ENCODE results near the gene PAM. TPM values are rescaled to one million over a fixed set of nuclear protein-coding genes. Genes with fewer than 3 reads are reported as not detected.
"Not testable (repeated sequence)": the region's sequence is repeated elsewhere in the genome, so short reads cannot be mapped to it uniquely, and the experiment has no call there.

The PAM gene
- total RNA-seq, 2 donors from 2014 or later = 76.8 to 171 TPM

- H3K4me3 ChIP-seq = no peak overlapping the region
- no peaks in the 10 kb centered on the region for H3K36me3 ChIP-seq
- TF ChIP-seq POLR2A (IDR thresholded peaks at IDR 0.05) (no peak), POLR2AphosphoS5 (IDR thresholded peaks at IDR 0.05) (no peak), CTCF (IDR thresholded peaks at IDR 0.05) (no peak)
- H3K4me1 ChIP-seq (replicated peaks) = no peaks in the 10 kb centered on the region
- no peak overlapping the region for H3K27ac ChIP-seq
- H3K9me3 ChIP-seq = no peaks in the 10 kb centered on the region
- no peaks in the 10 kb centered on the region for H3K27me3 ChIP-seq (replicated peaks; ENCODE audit: insufficient read depth)
- intact Hi-C loops (cut with DNase I) = no loop called here
- DNase-seq (ENCODE audit: low spot score) = no peak
Measured at GRCh38 chr5:102902135-102902448, 147.0 kb downstream of the PAM start.

GRCh38 chr5:102902647-102903046 is 147.5 kb downstream of the PAM start:
- intact Hi-C loops (cut with DNase I) = no loop called here
- no peak for DNase-seq (ENCODE audit: low spot score)
- no peak overlapping the region for H3K27ac ChIP-seq
- no peaks in the 10 kb centered on the region for H3K4me1 ChIP-seq (replicated peaks)
- no peaks in the 10 kb centered on the region for H3K27me3 ChIP-seq (replicated peaks; ENCODE audit: insufficient read depth)
- H3K4me3 ChIP-seq = no peak overlapping the region
- TF ChIP-seq POLR2AphosphoS5 (IDR thresholded peaks at IDR 0.05) (no peak), CTCF (IDR thresholded peaks at IDR 0.05) (no peak), POLR2A (IDR thresholded peaks at IDR 0.05) (no peak)
- H3K36me3 ChIP-seq = no peaks in the 10 kb centered on the region
- H3K9me3 ChIP-seq = no peaks in the 10 kb centered on the region
- WGBS = 81% methylated on average over 2 of the region's 2 CpGs

- Histone ChIP-seq H3K4me1 (replicated peaks) (no peaks in the 10 kb centered on the region), H3K4me3 (no peak overlapping the region), H3K27me3 (replicated peaks; ENCODE audit: insufficient read depth) (no peaks in the 10 kb centered on the region), H3K36me3 (no peaks in the 10 kb centered on the region), H3K9me3 (no peaks in the 10 kb centered on the region), H3K27ac (no peak overlapping the region)
- 52% methylated on average over 7 of the region's 7 CpGs for WGBS
- no peak for DNase-seq (ENCODE audit: low spot score)
- intact Hi-C loops (cut with DNase I) = no loop called here
- no peak for TF ChIP-seq POLR2AphosphoS5 (IDR thresholded peaks at IDR 0.05)
- TF ChIP-seq POLR2A (IDR thresholded peaks at IDR 0.05) = no peak
- no peak for TF ChIP-seq CTCF (IDR thresholded peaks at IDR 0.05)
Measured at GRCh38 chr5:102903074-102903871, 148.2 kb downstream of the PAM start.

DNA sequence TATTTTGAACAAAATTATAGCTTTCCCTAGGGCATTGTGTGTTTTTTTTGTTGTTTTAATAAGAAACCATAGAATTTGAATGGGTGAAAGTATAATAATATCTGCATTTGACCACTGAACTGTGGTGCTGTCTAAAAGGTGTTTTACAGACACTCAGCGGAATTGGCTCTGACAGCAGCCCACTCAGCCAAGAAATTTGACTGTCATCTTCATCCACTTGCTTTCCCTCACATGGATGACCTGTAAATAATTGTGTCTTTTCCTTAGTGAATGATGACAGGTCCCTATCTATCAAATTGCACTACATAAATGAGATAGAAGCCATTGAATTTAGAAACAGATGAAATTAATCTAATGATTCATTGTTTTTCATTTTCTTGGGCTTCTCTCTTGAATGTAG is 150.0 kb downstream of the PAM start:
- H3K4me1 ChIP-seq (replicated peaks) = no peaks in the 10 kb centered on the region

DNA sequence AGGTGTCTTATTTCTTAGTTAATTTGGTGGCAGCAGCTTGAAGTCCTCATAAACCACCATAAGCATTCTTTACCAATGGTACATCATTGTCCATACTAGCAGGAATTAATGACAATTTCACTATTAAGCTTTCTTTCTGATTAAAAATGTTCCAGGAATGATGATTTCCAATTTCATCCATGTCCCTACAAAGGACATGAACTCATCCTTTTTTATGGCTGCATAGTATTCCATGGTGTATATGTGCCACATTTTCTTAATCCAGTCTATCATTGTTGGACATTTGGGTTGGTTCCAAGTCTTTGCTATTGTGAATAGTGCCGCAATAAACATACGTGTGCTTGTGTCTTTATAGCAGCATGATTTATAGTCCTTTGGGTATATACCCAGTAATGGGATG is 152.0 kb downstream of the PAM start:
- H3K36me3 ChIP-seq; intact Hi-C loops (cut with DNase I); H3K27me3 ChIP-seq (replicated peaks; ENCODE audit: insufficient read depth); H3K4me3 ChIP-seq; H3K4me1 ChIP-seq (replicated peaks); DNase-seq (ENCODE audit: low spot score); H3K9me3 ChIP-seq; H3K27ac ChIP-seq: not testable (repeated sequence)
- no CpG with 5 or more reads among the region's 2 CpGs for WGBS

More for the DNA sequence above, 150.0 kb downstream of the PAM start:
- H3K27ac ChIP-seq = no peak overlapping the region
- H3K36me3 ChIP-seq = no peaks in the 10 kb centered on the region
- no peak overlapping the region for H3K4me3 ChIP-seq
- intact Hi-C loops (cut with DNase I) = no loop called here
- TF ChIP-seq CTCF (IDR thresholded peaks at IDR 0.05) = no peak
- DNase-seq (ENCODE audit: low spot score) = no peak
- 97% methylated on average over 1 of the region's 1 CpG for WGBS
- H3K27me3 ChIP-seq (replicated peaks; ENCODE audit: insufficient read depth) = no peaks in the 10 kb centered on the region
- H3K9me3 ChIP-seq = no peaks in the 10 kb centered on the region

All from prostate gland (tissue), 2 donors.